Fibroblast of the aortic adventitia (primary cell): ENCODE measurements around the gene CUX1. TPM values are rescaled to one million over a fixed set of nuclear protein-coding genes. Genes with fewer than 3 reads are reported as not detected.

Source experiments
- DNase-seq: peaks from one replicate; pipeline ENCODE4 v3.0.0-alpha.2; 2010; ENCODE audit warnings: low read depth
- H3K4me3 ChIP-seq: 2 replicates; pipeline ENCODE4 v1.5.1; 2011; ENCODE audit warnings: low read depth, mild to moderate bottlenecking, control low read depth, low read length, moderate library complexity
- CTCF ChIP-seq: IDR thresholded peaks from 2 replicates; pipeline ENCODE4 v1.5.1; 2011; ENCODE audit warnings: mild to moderate bottlenecking, low read length, control low read depth, inconsistent platforms; ENCODE audit not compliant: insufficient read depth
- total RNA-seq: library from RNA; depleted of rRNA; stranded (reverse); fragments of >200 nt; gene quantifications from 2 replicates; pipeline ENCODE4 v1.2.3, GENCODE V29; 2012; ENCODE audit warnings: low replicate concordance

The CUX1 gene
- total RNA-seq, 1 donor, result 44.2 TPM

- H3K4me3 ChIP-seq, result no peak overlapping the region
- no peak for DNase-seq
- no peak for TF ChIP-seq CTCF
These were observed 272.0 kb downstream of the CUX1 start for GRCh38 chr7:102089175-102090098.

- TF ChIP-seq CTCF, result no peak
- no peak for DNase-seq
- H3K4me3 ChIP-seq, result no peak overlapping the region
These were observed 276.3 kb downstream of the CUX1 start for GRCh38 chr7:102093599-102094315.

- no peak overlapping the region for H3K4me3 ChIP-seq
- DNase-seq, result no peak
- no peak for TF ChIP-seq CTCF
These were observed 276.9 kb downstream of the CUX1 start for GRCh38 chr7:102094316-102094650.

- TF ChIP-seq CTCF, result no peak
- H3K4me3 ChIP-seq, result no peak overlapping the region
- DNase-seq, result no peak
These were observed 278.0 kb downstream of the CUX1 start for GRCh38 chr7:102095321-102096011.

- H3K4me3 ChIP-seq, result no peak overlapping the region
- TF ChIP-seq CTCF, result no peak
- DNase-seq, result no peak
These were observed 278.5 kb downstream of the CUX1 start for GRCh38 chr7:102096012-102096332.

GRCh38 chr7:102096706-102097427 lies 279.4 kb downstream of the CUX1 start:
- no peak for TF ChIP-seq CTCF
- DNase-seq, result no peak
- H3K4me3 ChIP-seq, result no peak overlapping the region
